ENCODE measurements around the gene NACC2. TPM values are rescaled to one million over a fixed set of nuclear protein-coding genes. Genes with fewer than 3 reads are reported as not detected.

NACC2 gene
- total and polyA plus RNA-seq, 2 donors (not counting 1 experiment from before 2014, with no cell fraction given): 0.34 to 1.9 TPM

DNA sequence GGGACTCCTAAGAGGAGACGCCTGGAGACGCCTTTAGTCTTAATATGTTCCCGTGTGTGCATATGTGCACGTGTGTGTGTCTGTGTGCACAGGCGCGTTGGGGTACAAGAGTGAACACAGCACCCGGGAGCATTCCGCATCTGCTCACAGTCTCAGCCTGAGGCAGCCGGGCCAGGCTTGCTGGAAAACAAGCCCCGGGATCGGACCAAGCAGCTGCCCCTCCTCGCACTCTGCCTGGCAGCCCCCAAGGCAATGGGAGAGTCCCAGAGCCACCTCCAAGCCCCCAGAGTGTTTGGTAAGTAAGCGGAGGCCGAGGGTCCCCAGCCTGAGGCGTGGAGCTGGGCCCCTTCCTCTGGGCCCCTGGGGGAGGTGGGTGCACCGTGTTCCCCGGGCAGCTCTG, 106.6 kb downstream of the NACC2 start:
- WGBS (ENCODE audit: insufficient coverage): 96% methylated on average over 17 of the region's 17 CpGs
- Histone ChIP-seq H3K27ac (ENCODE audit: low read length in 2 of 2) (no peak overlapping the region), H3K79me2 (ENCODE audit: control insufficient read depth, insufficient read depth, low read length) (no peaks in the 10 kb centered on the region), H3K36me3 (replicated peaks in 1 of 2; ENCODE audit: control extremely low read depth in 1 of 2, control insufficient read depth in 1 of 2, extremely low read depth in 1 of 2, insufficient read depth in 2 of 2, low read length in 1 of 2) (no peaks in the 10 kb centered on the region), H4K20me1 (ENCODE audit: control insufficient read depth, insufficient read depth, low read length, poor library complexity, severe bottlenecking) (no peaks in the 10 kb centered on the region), H2AFZ (ENCODE audit: insufficient read depth, low read depth, low read length, poor library complexity, severe bottlenecking) (no peak overlapping the region), H3K9ac (ENCODE audit: low read length) (no peak overlapping the region), H3K4me1 (ENCODE audit: control insufficient read depth in 2 of 2, insufficient read depth in 2 of 2, low read length in 2 of 2) (peaks cover 29 to 30% of the 10 kb centered on the region in 2 donors), H3K4me3 (ENCODE audit: control extremely low read depth in 1 of 5, extremely low read depth in 1 of 5, insufficient read depth in 1 of 5, low read depth in 2 of 5, low read length in 4 of 5) (no peak overlapping the region), H3K9me3 (ENCODE audit: control extremely low read depth in 1 of 3, control insufficient read depth in 2 of 3, insufficient read depth in 1 of 3, low read length in 2 of 3) (no peaks in the 10 kb centered on the region), H3K4me2 (replicated peaks; ENCODE audit: low read depth, low read length, poor library complexity, severe bottlenecking) (no peak overlapping the region), H3K27me3 (replicated peaks in 1 of 4; ENCODE audit: control extremely low read depth in 1 of 4, control insufficient read depth in 3 of 4, insufficient read depth in 4 of 4, low read length in 3 of 4) (peaks cover 0 to 41% (median 2%) of the 10 kb centered on the region in 4 experiments)
- H3K27ac Mint-ChIP-seq: no peak overlapping the region
- peaks cover 3% of the 10 kb centered on the region for H3K27me3 Mint-ChIP-seq
- ChIA-PET CTCF (no interaction called here), POLR2A (no interaction called here)
- no peak overlapping the region for H3K4me3 Mint-ChIP-seq
- TF ChIP-seq, protein P1, sequence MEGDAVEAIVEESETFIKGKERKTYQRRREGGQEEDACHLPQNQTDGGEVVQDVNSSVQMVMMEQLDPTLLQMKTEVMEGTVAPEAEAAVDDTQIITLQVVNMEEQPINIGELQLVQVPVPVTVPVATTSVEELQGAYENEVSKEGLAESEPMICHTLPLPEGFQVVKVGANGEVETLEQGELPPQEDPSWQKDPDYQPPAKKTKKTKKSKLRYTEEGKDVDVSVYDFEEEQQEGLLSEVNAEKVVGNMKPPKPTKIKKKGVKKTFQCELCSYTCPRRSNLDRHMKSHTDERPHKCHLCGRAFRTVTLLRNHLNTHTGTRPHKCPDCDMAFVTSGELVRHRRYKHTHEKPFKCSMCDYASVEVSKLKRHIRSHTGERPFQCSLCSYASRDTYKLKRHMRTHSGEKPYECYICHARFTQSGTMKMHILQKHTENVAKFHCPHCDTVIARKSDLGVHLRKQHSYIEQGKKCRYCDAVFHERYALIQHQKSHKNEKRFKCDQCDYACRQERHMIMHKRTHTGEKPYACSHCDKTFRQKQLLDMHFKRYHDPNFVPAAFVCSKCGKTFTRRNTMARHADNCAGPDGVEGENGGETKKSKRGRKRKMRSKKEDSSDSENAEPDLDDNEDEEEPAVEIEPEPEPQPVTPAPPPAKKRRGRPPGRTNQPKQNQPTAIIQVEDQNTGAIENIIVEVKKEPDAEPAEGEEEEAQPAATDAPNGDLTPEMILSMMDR (IDR thresholded peaks at IDR 0.05): no peak
- TF ChIP-seq EZH2 (IDR thresholded peaks at IDR 0.05; ENCODE audit: borderline replicate concordance, insufficient read depth, low read depth, low read length, poor library complexity, severe bottlenecking): no peak
- ATAC-seq (ENCODE audit: low read depth) (no peak), DNase-seq (no peak)
- no peaks in the 10 kb centered on the region for H3K9me3 Mint-ChIP-seq (ENCODE audit: insufficient read depth)
- intact Hi-C loops (cut with micrococcal nuclease): no loop called here
- H3K4me1 Mint-ChIP-seq: peaks cover 28% of the 10 kb centered on the region

DNA sequence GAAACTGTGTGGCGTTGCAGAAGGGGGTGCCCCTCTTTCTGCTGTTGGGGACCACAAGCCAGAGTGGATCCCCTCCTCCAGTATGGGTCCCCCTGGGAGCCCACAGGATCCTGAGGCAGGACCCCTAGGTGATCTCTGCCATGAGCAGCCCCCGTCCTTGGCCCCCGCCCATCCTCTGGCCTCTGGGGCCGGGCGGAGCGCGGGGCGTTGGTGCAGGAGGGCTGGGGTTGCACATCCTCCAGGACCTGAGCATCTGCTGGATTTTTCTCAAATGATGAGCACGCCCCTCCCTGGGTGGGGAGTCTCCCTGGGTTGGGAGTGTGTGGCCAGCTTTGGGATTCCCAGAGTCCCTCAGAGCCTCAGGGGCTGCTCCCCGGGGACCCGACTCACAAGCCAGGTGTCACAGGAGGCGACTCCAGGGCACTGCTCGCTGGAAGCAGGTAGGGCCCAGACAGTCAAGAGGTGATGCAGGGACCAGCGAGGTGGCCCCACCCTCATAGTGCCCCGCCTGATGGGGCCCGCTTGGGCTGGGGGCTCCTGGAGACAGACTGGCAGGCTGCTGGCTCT, 107.2 kb downstream of the NACC2 start:
- WGBS (ENCODE audit: insufficient coverage): 84% methylated on average over 16 of the region's 16 CpGs
- ChIA-PET CTCF (no interaction called here), POLR2A (no interaction called here)
- no peaks in the 10 kb centered on the region for H4K20me1 ChIP-seq (ENCODE audit: control insufficient read depth, insufficient read depth, low read length, poor library complexity, severe bottlenecking)
- H3K9me3 ChIP-seq (ENCODE audit: control extremely low read depth in 1 of 3, control insufficient read depth in 2 of 3, insufficient read depth in 1 of 3, low read length in 2 of 3): no peaks in the 10 kb centered on the region
- DNase-seq (no peak), ATAC-seq (ENCODE audit: low read depth) (no peak)
- peaks cover 0 to 41% (median 2%) of the 10 kb centered on the region in 4 experiments for H3K27me3 ChIP-seq (replicated peaks in 1 of 4; ENCODE audit: control extremely low read depth in 1 of 4, control insufficient read depth in 3 of 4, insufficient read depth in 4 of 4, low read length in 3 of 4)
- TF ChIP-seq EZH2 (IDR thresholded peaks at IDR 0.05; ENCODE audit: borderline replicate concordance, insufficient read depth, low read depth, low read length, poor library complexity, severe bottlenecking): no peak
- TF ChIP-seq, protein P1 (IDR thresholded peaks at IDR 0.05): no peak
- Mint-ChIP-seq H3K27ac (no peak overlapping the region), H3K4me3 (no peak overlapping the region), H3K27me3 (peaks cover 3% of the 10 kb centered on the region), H3K4me1 (peaks cover 28% of the 10 kb centered on the region), H3K9me3 (ENCODE audit: insufficient read depth) (no peaks in the 10 kb centered on the region)
- intact Hi-C loops (cut with micrococcal nuclease): no loop called here
- H3K4me1 ChIP-seq (ENCODE audit: control insufficient read depth in 2 of 2, insufficient read depth in 2 of 2, low read length in 2 of 2): peaks cover 25 to 27% of the 10 kb centered on the region in 2 donors
- H3K27ac ChIP-seq (ENCODE audit: low read length in 2 of 2): no peak overlapping the region
- no peak overlapping the region for H2AFZ ChIP-seq (ENCODE audit: insufficient read depth, low read depth, low read length, poor library complexity, severe bottlenecking)
- H3K79me2 ChIP-seq (ENCODE audit: control insufficient read depth, insufficient read depth, low read length): no peaks in the 10 kb centered on the region
- H3K9ac ChIP-seq (ENCODE audit: low read length): no peak overlapping the region
- H3K4me2 ChIP-seq (replicated peaks; ENCODE audit: low read depth, low read length, poor library complexity, severe bottlenecking): no peak overlapping the region
- H3K4me3 ChIP-seq (ENCODE audit: control extremely low read depth in 1 of 5, extremely low read depth in 1 of 5, insufficient read depth in 1 of 5, low read depth in 2 of 5, low read length in 4 of 5): no peak overlapping the region
- no peaks in the 10 kb centered on the region for H3K36me3 ChIP-seq (replicated peaks in 1 of 2; ENCODE audit: control extremely low read depth in 1 of 2, control insufficient read depth in 1 of 2, extremely low read depth in 1 of 2, insufficient read depth in 2 of 2, low read length in 1 of 2)
